Ramos (cell line): ENCODE results near the gene MED26.
"Not testable (repeated sequence)": the region's sequence is repeated elsewhere in the genome, so short reads cannot be mapped to it uniquely, and the experiment has no call there.

Experiments used
- in situ Hi-C: fragments of 300-500 bp; cut with MboI; formaldehyde crosslinking; loops from one replicate; pipeline ENCODE4 v1.14.3; 2022; ENCODE audit warnings: low sequenced_read_pairs; ENCODE audit not compliant: unreplicated experiment

The MED26 gene, protein sequence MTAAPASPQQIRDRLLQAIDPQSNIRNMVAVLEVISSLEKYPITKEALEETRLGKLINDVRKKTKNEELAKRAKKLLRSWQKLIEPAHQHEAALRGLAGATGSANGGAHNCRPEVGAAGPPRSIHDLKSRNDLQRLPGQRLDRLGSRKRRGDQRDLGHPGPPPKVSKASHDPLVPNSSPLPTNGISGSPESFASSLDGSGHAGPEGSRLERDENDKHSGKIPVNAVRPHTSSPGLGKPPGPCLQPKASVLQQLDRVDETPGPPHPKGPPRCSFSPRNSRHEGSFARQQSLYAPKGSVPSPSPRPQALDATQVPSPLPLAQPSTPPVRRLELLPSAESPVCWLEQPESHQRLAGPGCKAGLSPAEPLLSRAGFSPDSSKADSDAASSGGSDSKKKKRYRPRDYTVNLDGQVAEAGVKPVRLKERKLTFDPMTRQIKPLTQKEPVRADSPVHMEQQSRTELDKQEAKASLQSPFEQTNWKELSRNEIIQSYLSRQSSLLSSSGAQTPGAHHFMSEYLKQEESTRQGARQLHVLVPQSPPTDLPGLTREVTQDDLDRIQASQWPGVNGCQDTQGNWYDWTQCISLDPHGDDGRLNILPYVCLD

DNA sequence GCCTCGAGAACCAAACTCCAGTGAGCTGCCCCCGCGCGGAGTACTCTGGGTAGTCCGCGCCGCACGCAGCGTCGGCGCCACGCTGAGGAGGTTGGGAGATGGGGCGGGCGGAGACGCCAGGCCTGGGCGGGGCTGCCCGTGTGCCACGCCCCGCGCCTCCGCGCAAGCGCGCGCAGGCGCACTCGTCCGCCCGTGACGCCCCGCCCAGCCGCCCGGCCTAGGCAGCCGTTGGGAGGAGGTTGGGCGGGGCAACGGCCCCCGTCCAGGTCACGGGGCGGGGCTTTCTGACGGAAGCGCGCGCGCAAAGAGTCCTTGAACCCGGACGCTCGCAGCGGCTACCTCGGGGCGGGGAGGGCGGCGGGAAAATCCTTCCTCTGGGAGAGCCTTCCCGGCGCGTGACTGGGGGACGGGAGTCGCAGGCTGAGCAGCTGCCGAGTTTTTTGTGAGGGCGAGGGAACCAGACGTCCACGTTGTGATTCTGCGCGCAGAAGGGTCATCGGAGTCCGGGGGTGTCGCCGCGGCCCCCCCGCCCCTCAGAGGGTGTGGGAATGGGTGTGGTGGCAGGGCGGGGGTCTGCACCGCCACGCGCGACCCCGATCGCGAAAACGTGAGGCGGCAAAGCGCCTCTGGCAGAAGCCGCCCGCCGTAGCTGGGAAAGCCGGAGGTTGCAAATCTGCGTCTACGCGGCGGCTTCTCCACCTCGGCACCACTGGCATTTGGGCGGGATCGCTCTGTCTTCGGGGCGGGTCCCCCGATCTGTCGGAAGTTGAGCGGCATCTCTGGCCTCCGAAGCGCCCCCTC is at the start of gene MED26:
TSS of gene MED26 (minus strand) at position 22 of the 801 bp plus-strand sequence. CDS start 261 bp downstream, outside the sequence.
- in situ Hi-C loops = no loop called here

DNA sequence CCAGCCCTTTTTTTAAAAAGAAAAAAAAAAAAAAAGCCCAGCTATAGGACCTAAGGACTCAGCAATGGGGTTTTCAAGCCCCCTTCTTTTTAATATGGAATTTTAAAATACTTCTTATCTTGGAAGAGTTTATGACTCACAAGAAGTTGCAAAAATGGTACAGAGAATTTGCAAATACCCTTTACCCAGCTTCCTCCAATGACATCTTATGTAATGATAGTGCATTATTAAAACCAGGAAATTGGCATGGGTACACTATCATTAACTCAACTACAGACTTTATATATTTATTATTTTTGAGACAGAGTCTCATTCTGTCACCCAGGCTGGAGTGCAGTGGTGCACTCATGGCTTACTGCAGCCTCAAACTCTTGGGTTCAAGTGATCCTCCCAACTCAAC is 49.1 kb upstream of the MED26 start:
- in situ Hi-C loops = no loop called here

DNA sequence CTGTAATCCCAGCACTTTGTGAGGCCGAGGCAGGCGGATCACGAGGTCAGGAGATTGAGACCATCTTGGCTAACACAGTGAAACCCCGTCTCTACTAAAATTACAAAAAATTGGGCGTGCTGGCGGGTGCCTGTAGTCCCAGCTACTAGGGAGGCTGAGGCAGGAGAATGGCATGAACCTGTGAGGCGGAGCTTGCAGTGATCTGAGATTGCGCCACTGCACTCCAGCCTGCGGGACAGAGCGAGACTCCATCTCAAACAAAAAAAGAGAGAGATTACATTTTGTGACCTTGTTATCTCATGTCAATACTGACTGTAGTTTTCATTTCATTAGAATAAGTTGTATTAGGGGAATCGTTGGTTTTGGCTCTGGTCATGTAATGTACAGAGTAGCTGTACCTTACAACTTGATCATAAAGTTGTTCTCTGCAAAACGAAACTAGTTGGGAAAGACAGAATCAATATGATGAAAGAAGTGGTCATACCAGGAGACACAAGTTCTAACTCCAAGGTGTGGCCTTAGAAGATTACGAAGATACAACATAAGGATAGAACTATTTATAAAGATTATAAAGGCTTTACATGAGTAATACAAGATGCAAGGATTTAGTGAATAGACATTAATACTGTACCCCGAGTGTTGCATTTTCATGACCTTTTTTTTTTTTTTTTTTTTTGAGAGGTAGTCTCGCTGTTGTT is 48.2 kb upstream of the MED26 start:
- in situ Hi-C loops = no loop called here

DNA sequence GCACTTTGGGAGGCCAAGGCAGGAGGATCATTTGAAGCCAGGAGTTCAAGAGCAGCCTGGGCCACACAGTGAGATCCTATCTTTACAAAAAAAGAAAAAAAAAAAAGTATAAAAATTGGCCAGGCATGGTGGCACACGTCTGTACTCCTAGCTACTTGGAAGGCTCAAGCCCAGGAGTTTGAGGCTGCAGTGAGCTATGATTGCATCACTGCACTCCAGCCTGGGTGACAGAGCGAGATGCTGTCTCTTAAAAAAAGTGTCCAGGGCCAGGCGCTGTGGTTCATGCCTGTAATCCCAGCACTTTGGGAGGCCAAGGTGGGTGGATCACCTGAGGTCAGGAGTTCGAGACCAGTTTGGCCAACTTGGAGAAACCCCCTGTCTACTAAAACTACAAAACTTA is 45.8 kb upstream of the MED26 start:
- in situ Hi-C loops = not testable (repeated sequence)

DNA sequence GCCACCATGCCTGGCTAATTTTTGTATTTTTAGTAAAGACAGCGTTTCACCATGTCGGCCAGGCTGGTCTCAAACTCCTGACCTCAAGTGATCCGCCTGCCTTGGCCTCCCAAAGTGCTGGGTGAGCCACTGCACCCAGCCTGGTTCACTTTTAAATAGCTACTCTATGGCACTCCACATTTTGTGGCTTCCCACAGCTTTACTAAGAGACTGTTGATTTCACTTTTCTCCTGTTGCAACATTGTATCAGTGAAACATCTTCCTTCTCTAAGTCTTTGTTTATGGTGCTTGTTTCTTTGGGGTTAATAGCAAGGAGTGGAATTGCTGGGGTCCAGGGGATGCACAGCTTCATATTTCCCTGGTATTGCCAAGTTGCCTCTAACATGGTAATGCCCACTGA is 45.2 kb upstream of the MED26 start:
- in situ Hi-C loops = no loop called here

DNA sequence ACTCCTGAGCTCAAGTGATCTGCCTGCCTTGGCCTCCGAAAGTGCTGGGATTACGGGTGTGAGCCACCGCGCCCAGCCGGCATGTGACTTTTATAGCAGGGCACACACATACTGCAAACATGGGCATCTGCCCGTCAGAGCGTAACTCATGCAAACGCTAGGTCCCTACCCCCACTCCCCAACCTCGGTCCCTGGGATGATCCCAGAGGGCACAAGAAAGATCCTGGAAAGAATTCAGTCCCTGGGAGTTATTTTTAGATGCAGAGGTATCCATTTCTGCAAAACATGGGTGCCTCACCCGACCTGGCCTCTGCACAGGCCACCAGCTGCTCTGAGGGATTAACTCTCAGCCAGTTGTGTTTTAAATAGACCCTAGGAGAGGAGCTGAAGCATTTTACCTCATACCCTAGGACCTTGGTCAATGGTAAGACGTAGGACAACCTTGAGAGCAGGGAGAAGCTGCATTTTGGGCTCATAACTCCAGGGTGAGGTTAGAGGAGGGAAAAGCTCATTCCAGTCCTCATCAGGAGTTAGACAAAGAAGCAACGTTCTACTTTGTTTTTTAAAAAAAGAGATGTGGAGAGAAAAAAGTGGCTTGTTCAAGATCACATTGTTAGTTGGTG is 43.8 kb upstream of the MED26 start:
- in situ Hi-C loops = no loop called here

DNA sequence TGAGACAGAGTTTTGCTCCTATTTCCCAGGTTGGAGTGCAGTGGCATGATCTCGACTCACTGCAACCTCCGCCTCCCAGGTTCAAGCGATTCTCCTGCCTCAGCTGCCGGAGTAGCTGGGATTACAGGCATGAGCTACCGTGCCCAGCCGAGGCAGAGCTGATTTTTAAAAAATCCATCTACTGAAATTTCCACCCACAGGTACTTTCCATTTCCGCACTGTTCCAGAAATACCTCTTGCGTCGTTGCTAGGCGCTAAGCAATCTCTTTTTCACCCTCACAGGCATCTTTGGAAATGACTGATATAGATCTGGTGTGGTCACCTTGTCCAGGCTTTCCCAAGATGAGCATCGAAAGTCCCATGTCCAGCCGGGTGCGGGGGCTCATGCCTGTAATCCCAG is 42.3 kb upstream of the MED26 start:
- in situ Hi-C loops = no loop called here

DNA sequence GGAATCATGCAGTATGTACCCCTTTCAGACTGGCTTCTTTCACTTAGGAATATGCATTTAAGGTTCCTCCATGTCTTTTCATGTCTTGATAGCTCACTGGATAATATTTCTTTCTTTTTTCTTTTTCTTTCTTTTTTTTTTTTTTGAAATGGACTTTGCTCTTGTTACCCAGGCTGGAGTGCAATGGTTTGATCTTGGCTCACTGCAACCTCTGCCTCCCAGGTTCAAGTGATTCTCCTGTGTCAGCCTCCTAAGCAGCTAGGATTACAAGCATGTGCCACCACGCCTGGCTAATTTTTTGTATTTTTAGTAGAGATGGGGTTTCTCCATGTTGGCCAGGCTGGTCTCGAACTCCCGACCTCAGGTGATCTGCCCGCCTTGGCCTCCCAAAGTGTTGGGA is 40.7 kb upstream of the MED26 start:
- in situ Hi-C loops = not testable (repeated sequence)

DNA sequence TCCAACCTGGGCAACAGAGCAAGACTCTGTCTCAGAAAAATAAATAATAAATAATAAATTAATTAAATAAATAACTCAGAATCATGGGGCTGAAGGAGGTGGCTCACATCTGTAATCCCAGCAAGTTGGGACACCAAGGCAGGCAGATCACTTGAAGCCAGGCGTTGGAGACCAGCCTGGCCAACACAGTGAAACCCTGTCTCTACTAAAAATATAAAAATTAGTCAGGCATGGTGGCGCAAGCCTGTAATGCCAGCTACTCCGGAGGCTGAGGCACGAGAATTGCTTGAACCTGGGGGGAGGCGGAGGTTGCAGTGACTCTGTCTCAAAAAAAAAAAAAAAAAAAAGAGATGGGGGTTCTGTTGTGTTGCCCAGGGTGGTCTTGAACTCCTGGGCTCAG is 40.2 kb upstream of the MED26 start:
- in situ Hi-C loops = no loop called here

DNA sequence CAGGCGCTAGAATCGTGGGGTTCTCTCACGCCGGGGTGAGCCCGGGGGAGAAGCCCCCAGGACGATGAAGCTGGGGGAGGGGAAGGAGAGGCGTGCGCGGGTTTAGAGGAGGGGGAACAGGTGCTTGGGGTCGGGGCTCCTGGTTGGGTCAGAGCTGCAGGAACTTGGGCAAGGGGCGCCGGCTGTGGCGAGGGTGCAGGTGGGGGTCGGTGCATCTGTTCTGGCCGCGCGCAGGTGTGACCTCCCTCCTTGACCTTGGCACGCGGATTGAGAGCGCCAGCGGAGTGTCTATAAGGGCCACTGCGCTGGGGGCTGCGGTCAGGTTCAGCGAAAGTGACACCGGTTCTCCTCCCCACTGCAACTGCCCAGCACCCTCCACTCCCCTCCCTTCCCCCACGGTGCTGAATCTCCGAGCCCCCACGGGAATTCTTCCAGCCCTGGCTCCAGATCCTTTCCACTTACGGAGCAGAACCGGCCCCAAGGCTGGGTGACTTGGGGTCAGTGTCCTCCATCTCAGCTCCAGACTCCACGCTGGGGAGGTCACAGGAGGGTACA is 33.6 kb upstream of the MED26 start:
- in situ Hi-C loops = no loop called here

DNA sequence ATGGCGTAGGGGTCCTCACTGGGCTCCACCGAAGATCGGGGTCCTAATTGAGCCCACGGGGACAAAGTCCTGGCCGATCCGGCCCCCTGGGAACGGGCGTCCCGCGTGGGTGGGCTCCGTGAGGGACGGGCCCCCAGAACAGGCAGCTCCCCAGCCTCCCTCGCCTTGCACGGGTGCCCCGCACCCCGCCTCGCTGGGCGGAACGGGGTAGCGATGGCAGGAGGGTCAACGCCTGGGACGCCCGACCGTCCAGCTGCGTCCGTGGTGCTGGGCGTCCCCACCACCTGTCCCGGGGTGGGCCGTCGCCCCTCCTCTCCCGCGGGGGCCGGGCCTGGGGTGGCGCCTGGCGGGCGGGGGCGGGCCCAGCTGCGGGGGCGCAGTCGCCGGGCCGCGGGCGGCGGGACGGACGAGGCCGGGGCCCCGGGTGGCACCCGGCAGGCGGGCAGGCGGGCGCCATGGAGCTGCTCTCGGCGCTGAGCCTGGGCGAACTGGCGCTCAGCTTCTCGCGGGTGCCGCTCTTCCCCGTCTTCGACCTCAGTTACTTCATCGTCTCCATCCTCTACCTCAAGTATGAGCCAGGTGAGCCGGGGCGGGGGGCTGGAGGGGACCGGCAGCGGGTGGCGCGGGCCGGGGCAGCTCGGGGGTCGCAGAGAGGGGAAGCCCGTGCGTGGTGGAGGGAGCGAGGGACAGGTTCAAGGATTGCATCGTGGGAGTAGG is 32.9 kb upstream of the MED26 start, which contains the start of gene TMEM38A:
TSS of gene TMEM38A (plus strand) at position 377 of the 717 bp plus-strand sequence. CDS start at position 456, 79 bp downstream.
- in situ Hi-C loops = no loop called here

DNA sequence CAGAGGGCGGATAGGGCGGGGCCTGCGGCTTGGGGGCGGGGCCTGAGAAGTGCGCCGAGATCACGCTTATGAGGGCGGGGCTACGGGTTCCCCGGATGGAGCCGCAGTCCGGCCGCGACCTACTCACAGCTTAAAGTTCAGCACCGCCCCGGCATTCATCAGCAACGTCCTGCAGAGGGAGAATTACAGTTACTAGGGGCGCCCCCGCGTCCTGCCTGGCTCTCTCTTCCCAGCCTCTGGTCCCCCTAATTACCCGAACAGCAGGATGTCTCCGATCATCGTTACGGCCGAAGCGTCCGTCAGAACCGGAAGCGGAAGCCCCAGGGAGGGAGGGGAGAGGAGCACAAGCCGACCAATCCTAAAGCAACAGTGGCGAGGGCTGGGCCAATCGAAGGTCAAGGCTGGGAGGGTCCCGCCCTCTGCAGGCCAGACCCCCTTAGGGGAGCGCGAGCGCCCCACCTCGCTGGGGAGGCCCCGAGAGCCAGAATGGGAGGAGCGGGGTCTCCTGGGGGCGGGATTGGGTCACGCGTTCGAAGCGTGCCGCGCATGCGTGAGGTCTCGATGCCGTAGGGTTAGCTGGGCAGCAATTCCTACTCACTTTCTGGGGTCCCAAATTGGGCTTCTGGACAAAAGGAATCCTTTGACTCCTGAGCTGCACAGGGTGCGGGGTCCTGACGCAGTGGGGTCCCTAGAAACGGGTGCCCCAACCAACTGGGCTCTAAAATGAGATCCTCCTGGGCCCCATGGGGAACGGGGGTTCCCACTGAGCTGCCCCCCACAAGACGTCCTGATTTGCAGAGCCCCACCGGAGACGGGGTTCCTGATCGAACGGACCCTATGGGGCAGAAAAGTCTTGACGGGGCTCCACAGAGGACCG is 32.1 kb upstream of the MED26 start, which contains the start of gene SMIM7:
TSS of gene SMIM7 (minus strand) at position 313 of the 877 bp plus-strand sequence. CDS start at position 279, 34 bp downstream.
- in situ Hi-C loops = no loop called here

DNA sequence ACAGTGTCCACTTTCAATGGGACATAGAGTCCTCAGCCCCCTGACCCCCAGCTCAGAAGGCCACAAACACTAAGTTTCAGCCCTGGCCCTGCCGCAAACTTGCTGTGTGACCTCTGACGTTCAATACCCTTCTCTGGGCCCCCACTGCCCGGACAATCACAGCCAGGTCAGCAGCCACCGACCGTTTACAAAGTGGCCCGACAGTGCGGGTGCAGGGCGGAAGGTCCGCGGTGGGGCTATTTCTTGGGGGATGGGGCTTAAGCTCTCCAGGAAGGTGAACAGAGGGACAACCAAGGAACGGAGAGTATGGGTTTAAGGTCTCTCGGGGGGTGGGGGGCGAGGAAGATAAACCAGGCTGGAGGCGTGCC is 31.4 kb upstream of the MED26 start:
- in situ Hi-C loops = no loop called here

DNA sequence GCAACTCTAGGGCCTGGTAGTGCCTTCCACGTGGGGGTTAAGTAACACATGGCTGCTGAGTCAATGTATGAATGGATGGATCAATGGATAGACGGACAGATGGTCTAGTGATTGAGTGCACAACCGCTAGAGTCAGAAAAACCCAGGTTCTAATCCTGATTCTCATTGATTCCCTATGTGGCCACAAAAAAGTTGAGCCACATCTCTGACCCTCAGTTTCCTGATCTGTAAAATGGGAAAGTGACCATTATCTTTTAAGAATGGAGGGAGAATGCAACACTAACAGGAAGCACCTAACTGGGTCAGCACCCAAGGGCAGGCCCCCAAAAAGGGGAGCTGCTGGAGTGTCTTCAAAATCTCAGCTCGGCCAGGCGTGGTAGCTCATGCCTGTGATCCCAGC is 29.4 kb upstream of the MED26 start:
- in situ Hi-C loops = no loop called here

DNA sequence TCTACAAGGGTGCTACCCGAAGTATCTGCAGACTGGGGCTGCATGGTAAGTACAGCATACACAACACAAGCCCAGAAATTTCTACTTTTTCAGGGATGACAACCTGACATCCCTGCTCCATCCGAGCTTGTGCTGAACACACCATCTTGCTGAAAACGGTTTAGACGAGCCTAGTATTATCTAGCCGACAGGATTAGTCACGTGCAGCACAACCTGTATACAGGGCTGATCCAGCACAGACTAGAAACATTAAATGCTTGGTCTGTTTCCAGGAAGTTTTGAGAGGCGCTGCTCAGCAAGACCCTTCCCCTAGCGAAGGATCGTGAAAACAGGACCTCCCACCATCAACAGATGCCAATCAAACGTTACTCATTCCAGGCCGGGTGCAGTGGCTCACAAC is 27.7 kb upstream of the MED26 start:
- in situ Hi-C loops = no loop called here

DNA sequence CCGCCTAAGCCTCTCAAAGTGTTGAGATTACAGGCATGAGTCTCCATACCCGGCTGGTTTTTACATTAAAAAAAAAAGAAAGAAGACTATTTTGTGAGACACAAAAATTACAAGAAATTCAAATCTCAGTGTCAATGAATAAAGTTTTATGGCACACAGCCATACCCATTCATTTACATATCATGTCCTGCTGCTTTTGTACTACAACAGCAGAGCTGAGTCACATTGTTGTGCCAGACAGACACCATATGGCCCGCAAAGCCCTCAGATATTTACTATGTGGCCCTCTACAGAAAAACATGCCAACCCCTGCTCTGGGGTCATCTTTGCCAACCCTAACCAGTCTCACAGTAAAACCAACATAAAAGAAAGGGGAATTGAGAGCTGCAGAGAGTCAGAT is 26.6 kb upstream of the MED26 start:
- in situ Hi-C loops = no loop called here

DNA sequence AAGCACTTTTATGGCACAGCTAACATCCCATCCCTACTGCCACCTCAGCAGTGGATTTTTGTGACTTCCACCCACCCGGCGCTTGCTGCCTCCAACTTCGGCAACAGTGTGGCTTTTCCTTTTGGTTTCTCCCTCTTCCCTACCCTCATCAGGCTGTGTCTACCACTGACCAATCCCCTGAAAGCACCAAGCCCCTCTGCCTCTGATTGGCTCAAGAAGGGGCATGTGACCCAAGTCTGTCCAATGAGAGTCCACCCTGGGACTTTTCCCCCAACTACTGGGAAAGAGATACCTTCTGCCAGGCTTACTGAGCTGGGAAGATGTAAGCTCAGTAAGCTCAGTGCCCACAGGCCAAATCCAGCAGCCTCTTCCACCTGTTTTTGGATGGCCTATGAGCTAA is 26.1 kb upstream of the MED26 start:
- in situ Hi-C loops = no loop called here

DNA sequence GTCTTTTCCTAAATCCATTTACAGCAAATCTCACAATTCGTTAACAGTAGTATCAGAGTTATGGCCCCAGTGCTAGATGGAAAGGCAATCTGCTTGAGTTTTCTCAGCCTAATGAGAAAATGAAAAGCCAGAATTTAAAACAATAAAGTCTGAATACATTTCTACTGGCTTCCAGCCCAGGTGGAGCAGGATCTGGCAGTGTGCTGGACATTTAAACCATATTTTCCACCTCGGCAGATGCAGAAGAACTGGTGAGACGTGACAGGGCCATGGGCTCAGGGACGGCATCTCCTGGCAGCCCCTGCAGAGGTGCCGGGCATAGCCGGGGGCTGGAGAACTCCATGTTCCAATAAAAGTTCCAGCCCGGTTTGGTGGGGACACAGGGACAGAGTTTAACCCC is 24.9 kb upstream of the MED26 start:
- in situ Hi-C loops = no loop called here
